ENCODE results near the gene FOSB. TPM values are rescaled to one million over a fixed set of nuclear protein-coding genes. Genes with fewer than 3 reads are reported as not detected.

Gene FOSB
- total RNA-seq, 1 experiment from 2014 or later: 0.40 TPM

DNA sequence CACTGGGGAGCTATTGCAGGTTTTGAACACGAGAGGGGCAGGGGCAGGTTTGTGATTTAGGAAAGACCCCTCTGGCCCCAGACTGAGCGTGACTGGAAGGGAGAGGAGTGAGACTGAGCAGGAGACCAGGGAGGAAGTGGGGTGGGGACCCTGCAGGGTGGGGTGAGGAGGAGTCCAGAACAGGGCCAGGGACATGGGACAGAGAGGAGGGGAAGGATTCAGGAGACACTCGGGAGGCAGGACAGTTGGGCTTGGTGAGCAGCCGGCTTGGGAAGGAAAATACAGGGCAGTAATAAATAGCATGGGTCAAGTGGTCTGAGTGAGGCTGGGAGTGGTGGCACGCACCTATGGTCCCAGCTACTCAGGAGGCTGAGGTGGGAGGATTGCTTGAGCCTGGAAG lies 9.4 kb downstream of the FOSB start:
- Histone ChIP-seq H3K4me1 (peaks cover 4% of the 10 kb centered on the region; the same call in 1 of the 2 replicates), H3K27ac (no peak overlapping the region), H3K36me3 (no peaks in the 10 kb centered on the region), H3K9me3 (replicated peaks) (no peaks in the 10 kb centered on the region), H3K27me3 (no peaks in the 10 kb centered on the region), H3K4me3 (no peak overlapping the region)
- DNase-seq: no peak

DNA sequence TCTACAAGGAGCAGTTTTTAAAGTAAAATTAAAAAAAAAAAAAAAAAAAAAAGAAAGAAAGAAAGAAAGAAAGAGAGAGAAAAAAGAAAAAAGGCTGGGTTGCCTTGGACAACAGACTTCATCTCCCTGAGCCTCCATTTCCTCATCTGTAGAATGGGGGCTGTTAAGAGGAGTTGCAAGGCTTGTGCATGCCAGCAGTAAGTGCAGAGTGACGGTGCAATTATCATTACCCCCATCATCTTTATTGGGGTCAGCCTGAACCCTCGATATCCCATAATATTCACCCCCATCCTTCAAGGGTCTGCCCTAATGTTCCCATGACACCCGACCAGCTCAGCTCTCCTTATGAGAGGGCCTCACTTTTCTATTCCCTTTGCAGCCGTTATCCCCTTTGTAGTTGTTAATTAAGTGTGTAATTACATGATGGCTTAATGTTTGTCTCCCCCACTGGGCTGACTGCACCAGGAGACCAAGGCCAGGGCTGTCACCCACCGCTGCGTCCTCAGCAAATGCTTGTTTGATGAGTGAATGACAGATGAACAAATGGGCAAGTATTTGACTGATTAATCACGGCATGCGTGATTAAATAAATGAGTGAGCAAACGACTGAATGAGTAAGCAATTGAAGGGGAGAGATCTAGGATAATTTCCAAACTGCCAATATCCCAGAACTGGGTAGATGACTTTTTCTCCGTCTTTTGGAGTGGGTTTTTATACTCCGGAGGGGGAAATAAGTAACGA lies 10.1 kb downstream of the FOSB start:
- peaks cover 4% of the 10 kb centered on the region; the same call in 1 of the 2 replicates for H3K4me1 ChIP-seq
- H3K36me3 ChIP-seq: no peaks in the 10 kb centered on the region
- peak overlapping the region; percentile 56 for H3K4me3 ChIP-seq
- no peaks in the 10 kb centered on the region for H3K9me3 ChIP-seq (replicated peaks)
- no peak for DNase-seq
- no peaks in the 10 kb centered on the region for H3K27me3 ChIP-seq
- no peak overlapping the region for H3K27ac ChIP-seq

DNA sequence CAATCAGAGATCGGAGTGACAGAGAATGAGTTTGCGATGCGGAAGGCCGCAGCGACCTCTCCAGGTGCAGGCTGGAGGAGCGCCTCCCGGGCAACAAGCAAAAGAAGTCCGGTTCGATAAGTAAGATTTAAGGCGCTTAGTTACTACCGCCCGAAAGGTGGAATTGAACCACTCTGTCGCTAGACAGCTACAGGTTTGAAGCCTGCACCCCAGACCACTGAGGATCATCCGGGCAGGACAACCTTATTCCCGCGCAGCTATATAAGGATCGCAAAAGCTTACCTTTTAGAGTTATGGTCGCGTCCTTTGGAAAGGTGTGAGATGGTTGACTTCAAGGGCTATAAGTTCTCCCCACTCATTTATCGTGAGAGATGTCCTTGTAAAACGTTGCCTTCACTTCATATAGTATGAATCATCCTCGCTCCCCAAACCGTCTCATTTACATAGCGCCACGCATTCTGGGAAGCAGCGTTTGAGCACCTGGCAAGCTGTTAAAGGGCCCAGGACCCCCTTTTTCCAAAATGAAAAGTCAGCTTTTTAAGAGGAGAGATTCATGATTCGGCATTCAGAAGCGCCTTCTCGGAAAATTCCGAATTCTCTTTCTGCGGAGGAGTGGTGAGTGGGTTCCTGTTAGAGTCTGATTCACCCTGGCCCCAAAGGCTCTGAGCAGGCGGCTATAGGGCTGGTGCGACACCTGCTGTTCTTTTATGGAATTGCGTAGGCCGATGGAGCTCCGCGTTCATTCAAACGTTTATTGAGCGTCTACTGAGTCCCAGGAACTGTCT lies 10.8 kb downstream of the FOSB start:
- peaks cover 4% of the 10 kb centered on the region; the same call in 1 of the 2 replicates for H3K4me1 ChIP-seq
- H3K36me3 ChIP-seq: no peaks in the 10 kb centered on the region
- H3K27ac ChIP-seq: peak overlapping the region; percentile 83
- H3K9me3 ChIP-seq (replicated peaks): no peaks in the 10 kb centered on the region
- DNase-seq: peak; percentile 86 to 94
- no peaks in the 10 kb centered on the region for H3K27me3 ChIP-seq
- peak overlapping the region; percentile 56 for H3K4me3 ChIP-seq

DNA sequence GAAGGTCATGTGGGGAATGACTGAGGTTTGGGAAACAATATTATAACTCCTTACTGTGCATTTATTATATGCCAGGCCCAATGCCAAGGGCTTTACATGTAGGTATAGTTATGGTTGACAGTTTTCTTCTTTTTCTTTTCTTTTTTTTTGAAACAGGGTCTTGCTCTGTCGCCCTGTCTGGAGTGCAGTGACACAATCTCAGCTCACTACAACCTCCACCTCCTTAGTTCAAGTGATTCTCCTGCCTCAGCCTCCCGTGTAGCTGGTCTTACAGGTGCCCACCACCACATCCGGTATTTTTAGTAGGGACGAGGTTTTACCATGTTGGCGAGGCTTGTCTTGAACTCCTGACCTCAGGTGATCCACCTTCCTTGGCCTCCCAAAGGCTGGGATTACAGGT lies 15.2 kb downstream of the FOSB start:
- Histone ChIP-seq H3K4me1 (peaks cover under 1% of the 10 kb centered on the region; the same call in 1 of the 2 replicates), H3K9me3 (replicated peaks) (no peaks in the 10 kb centered on the region), H3K27me3 (no peaks in the 10 kb centered on the region), H3K27ac (no peak overlapping the region), H3K4me3 (no peak overlapping the region), H3K36me3 (peaks cover 4% of the 10 kb centered on the region; the same call in 1 of the 2 replicates)
- DNase-seq: no peak

DNA sequence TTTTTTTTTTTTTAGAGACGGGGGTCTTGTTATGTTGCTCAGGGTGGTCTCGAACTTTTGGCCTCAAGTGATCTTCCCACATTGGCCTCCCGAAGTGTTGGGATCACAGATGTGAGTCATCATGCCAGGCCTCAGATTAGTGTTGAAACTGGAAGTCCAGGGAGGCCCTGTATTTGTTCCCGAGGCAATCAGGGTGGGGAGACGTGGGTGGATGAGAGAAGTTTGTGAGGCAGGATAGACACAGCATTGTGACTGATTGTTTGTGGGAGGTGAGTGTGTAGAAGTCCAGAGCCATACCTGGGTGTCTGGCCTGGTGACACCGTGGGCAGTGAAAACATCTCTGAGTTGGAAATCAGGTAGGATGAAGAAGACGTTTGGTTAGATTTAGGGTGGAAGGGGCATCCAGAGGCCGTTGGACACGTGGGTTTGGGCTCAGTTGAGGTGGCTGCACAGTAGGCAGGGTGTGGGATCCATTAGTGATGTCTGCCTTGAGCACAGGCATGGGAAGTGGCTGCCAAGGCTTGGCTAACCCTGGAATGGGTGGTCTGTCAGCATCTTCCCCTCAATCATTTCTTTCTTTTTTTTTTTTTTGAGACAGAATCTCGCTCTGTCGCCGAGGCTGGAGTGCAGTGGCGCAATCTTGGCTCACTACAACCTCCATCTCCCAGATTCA lies 16.6 kb downstream of the FOSB start:
- no peak for DNase-seq
- peaks cover 4% of the 10 kb centered on the region; the same call in 1 of the 2 replicates for H3K36me3 ChIP-seq
- no peaks in the 10 kb centered on the region for H3K27me3 ChIP-seq
- H3K9me3 ChIP-seq (replicated peaks): no peaks in the 10 kb centered on the region
- H3K27ac ChIP-seq: no peak overlapping the region
- no peak overlapping the region for H3K4me3 ChIP-seq
- H3K4me1 ChIP-seq: no peaks in the 10 kb centered on the region

DNA sequence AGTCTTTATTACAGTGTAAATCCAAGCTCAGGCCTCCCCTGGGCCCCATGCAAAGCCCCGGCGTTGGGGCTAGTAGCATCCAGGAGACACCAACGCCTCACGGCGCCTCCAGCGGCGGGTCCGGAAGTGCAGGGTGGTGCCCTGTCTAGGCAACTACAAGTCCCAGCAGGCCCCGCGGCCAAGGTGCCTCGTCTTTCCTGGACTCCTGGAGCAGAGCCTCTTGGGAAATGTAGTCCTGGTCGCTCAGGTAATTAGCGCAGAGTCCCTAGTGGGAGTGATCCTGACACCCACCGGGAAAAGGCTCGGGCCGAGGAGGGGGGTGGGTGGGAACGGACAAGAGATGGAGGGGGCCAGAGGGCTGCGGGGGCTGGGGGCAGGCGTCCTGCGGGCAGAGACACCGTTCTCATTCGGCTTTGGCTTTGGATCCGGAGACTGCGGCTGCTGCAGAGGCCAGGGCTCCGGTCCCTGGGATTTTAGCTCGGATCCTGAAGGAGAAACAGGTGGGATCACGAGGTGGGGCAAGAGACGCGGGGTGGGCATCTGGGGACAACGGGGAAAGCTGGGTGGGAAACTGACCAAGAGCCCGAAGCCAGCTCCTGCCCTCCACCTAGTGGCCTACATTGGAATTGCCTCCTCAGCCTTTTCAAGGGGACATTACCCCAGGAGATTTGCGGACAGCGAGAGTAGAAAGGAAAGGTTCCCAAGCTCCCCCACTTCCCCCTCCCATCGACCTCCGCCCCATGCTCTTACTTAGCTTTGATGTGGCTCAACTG lies 17.7 kb downstream of the FOSB start:
- peak overlapping the region; percentile 40 for H3K27ac ChIP-seq
- DNase-seq: peak; percentile 98
- H3K4me1 ChIP-seq: no peaks in the 10 kb centered on the region

DNA sequence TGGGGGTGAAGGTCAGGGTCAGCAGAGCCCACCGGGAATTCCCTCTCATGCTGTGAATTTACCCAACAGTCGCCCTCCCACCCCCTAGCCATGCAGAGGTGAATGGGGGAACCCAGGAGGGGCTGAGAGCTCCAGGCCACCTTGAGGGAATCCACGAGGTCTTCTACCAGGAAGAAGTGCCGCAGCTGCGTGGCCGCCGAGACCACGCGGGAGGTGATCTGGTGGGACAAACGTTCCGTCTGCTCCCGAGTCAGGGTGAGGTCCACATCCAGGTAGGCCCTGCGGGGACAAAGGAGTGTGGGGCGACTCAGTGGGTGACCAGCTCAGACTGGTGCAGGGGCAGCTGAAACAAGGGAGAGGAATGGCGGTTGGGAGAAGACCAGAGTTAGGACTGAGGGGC lies 20.9 kb downstream of the FOSB start:
- no peak overlapping the region for H3K4me3 ChIP-seq
- DNase-seq: no peak
- H3K27me3 ChIP-seq: no peaks in the 10 kb centered on the region
- H3K36me3 ChIP-seq: peaks cover 4% of the 10 kb centered on the region; the same call in 1 of the 2 replicates
- H3K4me1 ChIP-seq: peaks cover 5% of the 10 kb centered on the region; the same call in 1 of the 2 replicates
- no peak overlapping the region for H3K27ac ChIP-seq
- H3K9me3 ChIP-seq (replicated peaks): no peaks in the 10 kb centered on the region

More for the DNA sequence above, 17.7 kb downstream of the FOSB start:
- Histone ChIP-seq H3K36me3 (peaks cover 4% of the 10 kb centered on the region; the same call in 1 of the 2 replicates), H3K9me3 (replicated peaks) (no peaks in the 10 kb centered on the region), H3K27me3 (no peaks in the 10 kb centered on the region), H3K4me3 (peak overlapping the region; percentile 49)

DNA sequence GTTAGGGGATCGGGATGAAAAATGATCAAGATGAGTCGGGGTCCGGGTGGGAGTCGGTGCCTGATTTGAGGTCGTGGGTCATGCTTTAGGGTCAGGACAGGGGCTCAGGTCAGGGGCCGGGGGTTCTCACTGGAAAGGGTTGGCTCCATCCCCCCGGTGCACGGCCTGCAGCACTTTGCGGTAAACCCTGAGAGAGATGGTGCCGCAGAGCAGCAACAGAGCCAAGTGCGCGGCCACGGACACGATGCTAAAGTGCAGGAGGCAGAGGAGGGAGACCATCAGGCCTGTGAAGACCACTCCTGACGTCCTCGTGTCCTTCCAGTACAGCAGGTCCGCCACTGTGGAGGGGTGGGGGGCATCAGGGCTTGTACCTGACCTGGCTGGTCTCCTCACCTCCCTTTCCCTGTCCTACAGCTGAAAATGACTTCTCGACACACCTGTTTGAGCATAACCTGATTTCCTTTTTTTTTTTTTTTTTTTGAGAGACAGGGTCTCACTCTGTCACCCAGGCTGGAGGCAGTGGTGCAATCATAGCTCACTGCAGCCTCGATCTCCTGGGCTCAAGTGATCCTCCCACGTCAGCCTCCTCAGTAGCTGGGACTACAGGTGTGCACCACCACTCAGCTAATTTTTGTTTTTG lies 21.5 kb downstream of the FOSB start:
- no peaks in the 10 kb centered on the region for H3K27me3 ChIP-seq
- H3K9me3 ChIP-seq (replicated peaks): no peaks in the 10 kb centered on the region
- no peak overlapping the region for H3K27ac ChIP-seq
- no peak for DNase-seq
- peaks cover 4% of the 10 kb centered on the region; the same call in 1 of the 2 replicates for H3K36me3 ChIP-seq
- H3K4me1 ChIP-seq: peaks cover 5% of the 10 kb centered on the region; the same call in 1 of the 2 replicates
- no peak overlapping the region for H3K4me3 ChIP-seq

DNA sequence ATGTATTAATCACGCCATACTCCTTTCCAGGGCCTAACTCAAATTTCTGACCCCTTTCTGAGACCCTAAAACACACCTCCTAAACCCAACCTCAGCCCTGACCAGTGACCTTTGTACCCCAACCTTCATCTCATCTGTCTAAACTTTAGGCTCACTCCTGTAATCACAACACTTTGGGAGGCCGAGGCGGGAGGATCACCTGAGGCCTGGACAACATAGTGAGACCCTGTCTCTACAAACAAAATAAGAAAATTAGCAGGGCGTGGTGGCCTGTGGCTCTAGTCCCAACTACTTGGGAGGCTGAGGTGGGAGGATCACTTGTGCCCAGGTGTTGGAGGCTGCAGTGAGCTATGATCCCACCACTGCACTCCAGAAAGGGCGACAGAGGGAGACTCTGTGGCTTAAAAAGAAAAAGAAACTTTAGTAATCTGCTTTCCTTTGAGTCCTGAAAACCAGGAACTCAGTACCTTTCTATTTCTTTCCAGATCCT lies 24.4 kb downstream of the FOSB start:
- DNase-seq: no peak
- Histone ChIP-seq H3K4me1 (peaks cover 5% of the 10 kb centered on the region; the same call in 1 of the 2 replicates), H3K27me3 (no peaks in the 10 kb centered on the region), H3K36me3 (peaks cover 1% of the 10 kb centered on the region; the same call in 1 of the 2 replicates), H3K4me3 (peak overlapping the region; percentile 73), H3K9me3 (replicated peaks) (no peaks in the 10 kb centered on the region), H3K27ac (peak overlapping the region; percentile 99)

DNA sequence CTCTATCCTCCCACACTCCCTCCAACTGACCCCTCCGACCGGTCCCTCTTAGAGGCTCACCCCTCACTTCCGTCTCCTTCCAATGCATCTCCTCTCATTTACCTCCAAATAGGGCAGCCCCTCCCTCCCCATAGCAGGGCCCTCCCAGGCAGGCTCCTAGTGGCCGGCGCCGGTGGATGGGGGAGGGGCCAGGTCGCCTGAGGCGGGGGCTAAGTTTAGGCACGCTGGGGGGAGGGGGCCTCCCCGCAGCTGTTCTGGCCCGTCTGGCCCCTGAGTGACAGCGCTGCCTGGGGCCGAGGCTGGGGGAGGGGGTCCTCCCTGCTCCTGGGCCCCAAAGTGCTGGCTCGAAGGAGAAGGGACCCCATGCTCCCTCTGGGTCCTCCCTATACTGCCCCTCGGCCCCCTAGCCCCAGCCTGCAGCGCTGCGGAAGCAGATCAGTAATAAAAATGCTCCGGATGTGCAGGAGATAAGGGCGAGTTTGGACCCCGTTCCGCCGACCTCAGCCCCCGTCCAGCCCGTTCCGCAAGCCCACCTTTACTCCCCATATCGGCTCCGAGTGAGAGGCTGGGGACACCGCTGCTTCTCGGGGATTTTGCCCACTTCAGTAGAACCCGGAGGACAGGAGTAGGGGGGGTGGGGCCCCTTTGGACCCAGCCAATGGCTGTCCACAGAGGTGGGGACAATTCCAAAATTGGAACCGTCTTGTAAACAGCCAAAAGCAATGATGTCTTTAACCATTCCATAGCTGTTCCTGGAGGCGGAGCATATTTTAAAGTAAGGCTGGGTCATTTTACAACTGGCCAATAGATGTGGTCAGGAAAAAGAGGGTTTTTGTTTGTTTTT lies 25.1 kb downstream of the FOSB start:
- peaks cover 5% of the 10 kb centered on the region; the same call in 1 of the 2 replicates for H3K4me1 ChIP-seq
- H3K9me3 ChIP-seq (replicated peaks): no peaks in the 10 kb centered on the region
- peak overlapping the region; percentile 73 for H3K4me3 ChIP-seq
- no peaks in the 10 kb centered on the region for H3K36me3 ChIP-seq
- H3K27me3 ChIP-seq: no peaks in the 10 kb centered on the region
- H3K27ac ChIP-seq: peak overlapping the region; percentile 99
- DNase-seq: peak; percentile 95 to 96

DNA sequence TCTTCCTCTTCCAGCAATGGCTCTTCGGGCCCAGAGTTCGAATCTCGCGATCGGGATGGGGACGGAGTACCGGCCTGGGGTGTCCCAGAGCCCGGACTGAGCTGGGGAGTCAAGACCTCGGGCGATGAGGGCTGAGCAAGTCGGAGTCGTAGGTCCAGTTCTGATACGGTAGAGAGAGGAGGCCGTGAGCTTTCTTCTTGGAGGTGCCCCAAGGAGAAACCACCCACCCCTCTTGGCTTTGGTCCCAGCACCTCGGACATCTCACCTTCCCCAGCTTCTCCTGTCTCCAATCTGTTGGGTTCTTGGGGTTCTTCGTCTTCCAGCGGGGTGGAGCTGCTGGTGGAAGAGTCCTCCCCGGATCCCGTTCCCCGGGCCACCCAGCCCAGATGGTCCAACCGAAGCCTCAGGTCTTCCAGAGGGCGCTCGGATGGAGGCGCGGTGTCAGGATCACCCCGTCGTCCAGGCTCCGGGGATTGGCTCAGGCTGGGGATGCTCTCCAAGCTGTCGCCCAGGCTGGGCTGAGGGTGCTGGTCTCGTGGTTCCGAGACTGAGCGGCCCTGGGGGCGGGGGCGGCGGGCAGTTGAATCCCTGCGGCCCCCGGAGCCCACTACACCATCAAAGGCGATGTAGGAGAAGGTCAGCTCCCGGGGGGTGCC lies 26.6 kb downstream of the FOSB start:
- H3K27ac ChIP-seq: no peak overlapping the region
- H3K27me3 ChIP-seq: no peaks in the 10 kb centered on the region
- DNase-seq: no peak
- peaks cover 5% of the 10 kb centered on the region; the same call in 1 of the 2 replicates for H3K4me1 ChIP-seq
- H3K4me3 ChIP-seq: no peak overlapping the region
- no peaks in the 10 kb centered on the region for H3K9me3 ChIP-seq (replicated peaks)
- no peaks in the 10 kb centered on the region for H3K36me3 ChIP-seq

DNA sequence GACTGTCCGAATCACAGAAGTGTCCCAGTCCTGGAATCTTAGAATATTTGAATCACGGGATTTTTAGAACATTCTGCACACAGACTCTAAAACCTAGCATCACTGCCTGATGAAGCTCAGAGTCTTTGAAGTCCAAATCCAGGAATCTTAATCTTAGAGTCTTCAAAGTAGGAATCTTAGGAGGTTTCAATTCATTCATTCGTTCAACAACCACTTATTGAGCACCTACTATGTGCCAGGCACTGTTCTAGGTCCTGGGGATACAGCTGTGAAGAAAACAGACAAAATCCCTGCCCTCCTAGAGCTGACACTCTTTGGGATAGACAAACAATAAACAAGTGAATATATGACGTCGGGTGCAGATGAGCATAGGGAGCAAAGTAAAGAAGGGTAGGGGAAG lies 27.4 kb downstream of the FOSB start:
- H3K27ac ChIP-seq: no peak overlapping the region

More for the DNA sequence above, 27.4 kb downstream of the FOSB start:
- no peaks in the 10 kb centered on the region for H3K9me3 ChIP-seq (replicated peaks)
- no peaks in the 10 kb centered on the region for H3K27me3 ChIP-seq
- no peaks in the 10 kb centered on the region for H3K36me3 ChIP-seq
- H3K4me3 ChIP-seq: no peak overlapping the region
- DNase-seq: no peak
- peaks cover 5% of the 10 kb centered on the region; the same call in 1 of the 2 replicates for H3K4me1 ChIP-seq

All from SJCRH30 (cell line).